Upper lobe of left lung (tissue), 4 donors: ENCODE measurements around the gene NACC2.

Source experiments
- CTCF ChIP-seq, 6 experiments: fragments of 450-650 bp in 4 of 6; fragments of 200-600 bp in 2 of 6; sonication (generic) in 2 of 6; IDR thresholded peaks; one replicate each; pipeline ENCODE4 v1.5.1; 2016 to 2019; ENCODE audit warnings: antibody characterized with exemption in 6 of 6
- EP300 ChIP-seq, 4 donors: sonication (generic); formaldehyde crosslinking; IDR thresholded peaks; one replicate each; pipeline ENCODE4 v1.5.1; 2017; ENCODE audit warnings: antibody characterized with exemption in 4 of 4, control low read depth in 2 of 4
- POLR2A ChIP-seq, 4 donors: fragments of 450-650 bp; IDR thresholded peaks; one replicate each; pipeline ENCODE4 v1.5.1; 2016 to 2017; ENCODE audit warnings: antibody characterized with exemption in 4 of 4, mild to moderate bottlenecking in 2 of 4
- POLR2AphosphoS5 ChIP-seq, 2 donors: sonication (generic); formaldehyde crosslinking; IDR thresholded peaks; one replicate each; pipeline ENCODE4 v1.5.1; 2017; ENCODE audit warnings: antibody characterized with exemption in 2 of 2

GRCh38 chr9:135957431-135957830 lies 137.7 kb downstream of the NACC2 start:
- TF ChIP-seq CTCF (IDR thresholded peaks at IDR 0.05) (no peak), EP300 (IDR thresholded peaks at IDR 0.05) (no peak), POLR2A (IDR thresholded peaks at IDR 0.05) (no peak), POLR2AphosphoS5 (IDR thresholded peaks at IDR 0.05) (no peak)
